Heart left ventricle (tissue), 13 donors: ENCODE data around the gene SYNDIG1.

Experiments
- POLR2A ChIP-seq, 2 donors: fragments of 450-650 bp; IDR thresholded peaks; one replicate each; pipeline ENCODE4 v1.6.1; 2017; ENCODE audit warnings: antibody characterized with exemption in 2 of 2, mild to moderate bottlenecking in 2 of 2, moderate library complexity in 2 of 2
- TF ChIP-seq, protein P1 (sequence below), 12 donors: fragments of 200-600 bp; sonication (generic) in 4 of 12; IDR thresholded peaks; one replicate each; pipeline versions ENCODE4 v1.5.0 to v1.8.0; 2018 to 2022; ENCODE audit warnings: antibody characterized with exemption in 12 of 12, mild to moderate bottlenecking in 5 of 12
- donor health status: ischemic (EF 13 %, LVEDD 7.1; RV severe dilation, severe dysfunction).
- donor health status: DM: no; HTN: yes; CAD: no.
- donor health status: DM: no; HTN: no; CAD: no.
- donor health status: ischemic (EF 25% LVEDD 6.9; RV normal size, moderate dysfunction).
- donor health status: ischemic (EF 25% LVEDD 5.7; RV mildly dilated, moderate dysfunction).
- donor health status: ischemic (EF 35%, LVEDD 5.7; RV mildly dilated, moderate dysfunction).
- donor health status: nonischemic (EF 11% LVEDD 7.7; RV severe dilation, severe dysfunction).
- donor health status: DM: yes; HTN: yes; CAD: no.
- donor health status: PGD.
- donor health status: ischemic (EF 29% LVEDD 5.4; RV normal size, mild dysfunction).
- donor health status: nonischemic (EF 23%, LVEDD 6.1; RV moderate dilation, normal function).

DNA sequence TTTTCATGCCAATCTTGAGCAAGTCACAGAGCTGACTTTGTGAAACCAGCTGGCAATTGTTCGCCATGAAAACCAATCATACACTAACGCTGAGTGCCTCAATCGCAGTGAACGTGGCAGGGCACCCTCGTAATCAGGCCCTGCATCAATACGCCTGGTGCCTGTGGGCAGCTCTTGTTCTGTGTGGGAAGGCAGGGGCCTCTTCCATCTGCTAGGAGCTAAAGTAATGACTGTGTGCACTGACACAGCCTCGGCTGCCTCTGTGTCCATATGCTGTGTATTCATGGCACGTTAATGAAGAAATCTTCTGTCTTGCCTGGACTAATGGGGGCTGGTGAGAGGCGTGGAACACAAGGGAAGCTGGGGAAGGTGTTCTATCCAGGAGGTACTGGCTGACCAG lies 27.8 kb upstream of the SYNDIG1 start:
- TF ChIP-seq, protein P1, sequence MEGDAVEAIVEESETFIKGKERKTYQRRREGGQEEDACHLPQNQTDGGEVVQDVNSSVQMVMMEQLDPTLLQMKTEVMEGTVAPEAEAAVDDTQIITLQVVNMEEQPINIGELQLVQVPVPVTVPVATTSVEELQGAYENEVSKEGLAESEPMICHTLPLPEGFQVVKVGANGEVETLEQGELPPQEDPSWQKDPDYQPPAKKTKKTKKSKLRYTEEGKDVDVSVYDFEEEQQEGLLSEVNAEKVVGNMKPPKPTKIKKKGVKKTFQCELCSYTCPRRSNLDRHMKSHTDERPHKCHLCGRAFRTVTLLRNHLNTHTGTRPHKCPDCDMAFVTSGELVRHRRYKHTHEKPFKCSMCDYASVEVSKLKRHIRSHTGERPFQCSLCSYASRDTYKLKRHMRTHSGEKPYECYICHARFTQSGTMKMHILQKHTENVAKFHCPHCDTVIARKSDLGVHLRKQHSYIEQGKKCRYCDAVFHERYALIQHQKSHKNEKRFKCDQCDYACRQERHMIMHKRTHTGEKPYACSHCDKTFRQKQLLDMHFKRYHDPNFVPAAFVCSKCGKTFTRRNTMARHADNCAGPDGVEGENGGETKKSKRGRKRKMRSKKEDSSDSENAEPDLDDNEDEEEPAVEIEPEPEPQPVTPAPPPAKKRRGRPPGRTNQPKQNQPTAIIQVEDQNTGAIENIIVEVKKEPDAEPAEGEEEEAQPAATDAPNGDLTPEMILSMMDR (IDR thresholded peaks at IDR 0.05), result no peak
- no peak for TF ChIP-seq POLR2A (IDR thresholded peaks at IDR 0.05)
